ENCODE results near the gene KCNG2.

Gene KCNG2

GRCh38 chr18:79881695-79882094 lies 84.0 kb downstream of the KCNG2 start:
- H3K27me3 ChIP-seq, result no peaks in the 10 kb centered on the region
- TF ChIP-seq CTCF (IDR thresholded peaks at IDR 0.05), result no peak
- H3K9me3 ChIP-seq, result no peaks in the 10 kb centered on the region
- no peak for DNase-seq
- intact Hi-C loops (cut with DNase I; ENCODE audit: low total_unique reads), result no loop called here
- H3K27ac ChIP-seq, result no peak overlapping the region
- H3K4me3 ChIP-seq, result no peak overlapping the region
- H3K4me1 ChIP-seq, result no peaks in the 10 kb centered on the region
- no peaks in the 10 kb centered on the region for H3K36me3 ChIP-seq

DNA sequence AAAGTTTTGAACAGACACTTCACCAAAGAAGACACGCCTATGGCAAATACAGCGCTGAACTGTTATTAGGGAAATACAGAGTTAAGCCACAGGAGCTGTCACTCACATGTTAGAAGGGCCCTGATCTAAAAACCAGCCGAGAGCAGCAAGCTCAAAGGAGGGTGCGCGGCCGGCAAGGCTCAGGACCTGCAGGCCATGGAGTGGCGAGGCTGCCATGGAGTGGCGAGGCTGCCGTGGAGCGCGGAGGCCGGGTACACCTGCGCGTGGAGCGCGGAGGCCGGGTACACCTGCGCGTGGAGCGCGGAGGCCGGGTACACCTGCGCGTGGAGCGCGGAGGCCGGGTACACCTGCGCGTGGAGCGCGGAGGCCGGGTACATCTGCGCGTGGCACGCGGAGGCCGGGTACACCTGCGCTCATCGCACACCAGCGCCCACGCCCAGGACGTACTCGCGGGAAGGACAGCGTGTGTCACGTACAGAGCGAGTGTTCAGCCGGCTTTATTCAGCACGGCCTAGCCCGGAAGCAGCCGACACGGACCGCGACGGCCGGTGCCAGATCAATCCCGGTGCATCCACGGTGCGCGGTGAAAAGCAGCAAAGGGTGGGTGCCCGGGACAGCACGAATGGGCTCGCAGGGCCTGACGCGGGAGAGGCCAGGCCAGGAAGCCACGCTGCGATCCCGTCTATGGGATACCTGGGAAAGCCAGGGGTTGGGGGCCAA lies 84.9 kb downstream of the KCNG2 start:
- TF ChIP-seq CTCF (IDR thresholded peaks at IDR 0.05), result no peak
- Histone ChIP-seq H3K27me3 (no peaks in the 10 kb centered on the region), H3K27ac (no peak overlapping the region), H3K4me1 (no peaks in the 10 kb centered on the region), H3K36me3 (no peaks in the 10 kb centered on the region), H3K4me3 (no peak overlapping the region), H3K9me3 (peaks cover 0 to 5% (median 4%) of the 10 kb centered on the region in 3 donors)
- intact Hi-C loops (cut with DNase I; ENCODE audit: low total_unique reads), result no loop called here
- no peak for DNase-seq

DNA sequence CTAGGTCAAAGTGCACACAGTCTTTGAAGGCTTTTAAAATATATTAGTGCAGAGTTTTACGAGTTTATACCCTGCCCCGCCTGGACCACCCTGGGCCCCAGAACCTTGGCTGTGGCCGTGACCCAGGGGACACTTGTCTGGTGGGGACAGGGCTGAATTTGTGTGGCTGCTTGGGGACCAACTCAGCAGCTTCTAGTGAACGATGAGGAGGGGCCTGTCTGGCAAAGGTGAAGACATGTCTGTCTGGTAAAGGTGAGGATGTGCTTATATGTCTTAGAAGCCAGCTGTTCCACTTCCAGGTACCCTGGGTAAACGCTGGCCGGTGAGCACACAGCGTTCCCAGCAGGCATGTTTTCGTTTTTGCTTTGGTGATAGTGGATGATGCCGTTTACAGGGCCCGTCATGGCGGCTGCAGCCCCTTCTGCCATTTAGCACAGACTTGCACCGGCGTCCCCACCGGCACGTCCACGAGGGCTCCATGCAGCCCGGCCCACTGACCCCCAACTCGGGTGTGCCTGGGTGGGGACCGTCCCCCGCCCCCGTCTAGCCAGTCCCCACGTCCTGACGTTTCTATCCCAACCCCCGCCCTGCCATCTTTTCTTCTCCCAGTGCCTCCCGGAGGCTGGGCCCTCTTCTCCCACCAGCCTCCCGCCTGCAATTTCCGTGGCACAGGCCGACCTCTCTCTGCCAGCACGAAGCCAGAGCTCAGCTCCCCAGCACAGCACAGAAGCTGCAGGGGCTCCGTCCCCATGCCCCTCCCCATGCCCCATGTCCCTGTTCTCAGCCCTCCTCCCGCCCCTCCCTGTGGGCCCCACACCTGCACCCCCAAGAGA lies 85.9 kb downstream of the KCNG2 start:
- H3K36me3 ChIP-seq, result no peaks in the 10 kb centered on the region
- H3K4me1 ChIP-seq, result no peaks in the 10 kb centered on the region
- H3K27me3 ChIP-seq, result no peaks in the 10 kb centered on the region
- H3K4me3 ChIP-seq, result no peak overlapping the region
- intact Hi-C loops (cut with DNase I; ENCODE audit: low total_unique reads), result no loop called here
- TF ChIP-seq CTCF (IDR thresholded peaks at IDR 0.05), result no peak
- DNase-seq, result no peak
- no peak overlapping the region for H3K27ac ChIP-seq
- H3K9me3 ChIP-seq, result peaks cover 0 to 12% (median 9%) of the 10 kb centered on the region in 3 donors

GRCh38 chr18:79884294-79884962 lies 86.7 kb downstream of the KCNG2 start:
- TF ChIP-seq CTCF (IDR thresholded peaks at IDR 0.05), result no peak
- intact Hi-C loops (cut with DNase I; ENCODE audit: low total_unique reads), result no loop called here

GRCh38 chr18:79884963-79885728 lies 87.4 kb downstream of the KCNG2 start:
- H3K27ac ChIP-seq, result no peak overlapping the region
- no peaks in the 10 kb centered on the region for H3K27me3 ChIP-seq
- DNase-seq, result no peak
- no peak for TF ChIP-seq CTCF (IDR thresholded peaks at IDR 0.05)
- H3K4me3 ChIP-seq, result no peak overlapping the region
- H3K4me1 ChIP-seq, result no peaks in the 10 kb centered on the region
- H3K9me3 ChIP-seq, result peaks cover 0 to 26% (median 15%) of the 10 kb centered on the region in 3 donors
- intact Hi-C loops (cut with DNase I; ENCODE audit: low total_unique reads), result no loop called here
- H3K36me3 ChIP-seq, result no peaks in the 10 kb centered on the region

More at GRCh38 chr18:79884294-79884962, 86.7 kb downstream of the KCNG2 start:
- H3K27ac ChIP-seq, result no peak overlapping the region
- H3K4me3 ChIP-seq, result no peak overlapping the region
- H3K36me3 ChIP-seq, result no peaks in the 10 kb centered on the region
- no peaks in the 10 kb centered on the region for H3K4me1 ChIP-seq
- H3K27me3 ChIP-seq, result no peaks in the 10 kb centered on the region
- no peak for DNase-seq
- H3K9me3 ChIP-seq, result peaks cover 0 to 19% (median 11%) of the 10 kb centered on the region in 3 donors
